Lower leg skin (tissue), 4 donors: ENCODE data around the gene C1QTNF6. TPM values are rescaled to one million over a fixed set of nuclear protein-coding genes. Genes with fewer than 3 reads are reported as not detected.

Experiments
- DNase-seq, 2 donors: peaks; one replicate each; pipeline ENCODE4 v3.0.0-alpha.2; 2019; ENCODE audit warnings: low spot score in 2 of 2
- H3K4me3 ChIP-seq: fragments of 200-600 bp; sonication (generic); 2 replicates; pipeline ENCODE4 v1.5.1; 2017; ENCODE audit warnings: mild to moderate bottlenecking, low read depth; ENCODE audit not compliant: poor library complexity, severe bottlenecking
- CTCF ChIP-seq, 3 donors: fragments of 450-650 bp; IDR thresholded peaks; one replicate each; pipeline ENCODE4 v1.5.1; 2016; ENCODE audit warnings: antibody characterized with exemption in 3 of 3, mild to moderate bottlenecking in 3 of 3, moderate library complexity in 2 of 3
- POLR2A ChIP-seq, 2 donors: fragments of 450-650 bp; IDR thresholded peaks; one replicate each; pipeline ENCODE4 v1.6.1; 2016 to 2017; ENCODE audit warnings: antibody characterized with exemption in 2 of 2, mild to moderate bottlenecking in 1 of 2, moderate library complexity in 1 of 2
- WGBS, 2 donors: methylation state at CpG; one replicate each; pipeline ENCODE4 v1.1.5; 2018; 5-methylcytosine and 5-hydroxymethylcytosine counted together
- intact Hi-C: fragments of 100-400 bp; cut with DNase I; formaldehyde crosslinking; loops from one replicate; pipeline ENCODE4 v1.15.0; 2023; ENCODE audit warnings: low total_unique reads
- total RNA-seq, 4 donors: library from RNA; depleted of rRNA; stranded (reverse); fragments of >200 nt; gene quantifications; one replicate each; pipeline ENCODE4 v1.1.0, GENCODE V29; 2016

Gene C1QTNF6
- total RNA-seq, 4 donors from 2014 or later: 0.81 to 8.9 (median 2.1) TPM

GRCh38 chr22:37146051-37146385 lies 42.0 kb downstream of the C1QTNF6 start:
- no peak overlapping the region for H3K4me3 ChIP-seq
- WGBS, 2 donors: 43 to 49% methylated on average over 6 of the region's 6 CpGs
- no peak for TF ChIP-seq POLR2A (IDR thresholded peaks at IDR 0.05)
- no peak for TF ChIP-seq CTCF (IDR thresholded peaks at IDR 0.05)
- intact Hi-C loops: loop anchor here (10.0 kb wide), 1 partner anchor 1391 kb away; no protein-coding TSS in a partner anchor
- DNase-seq: peak in 1 of 2 donors; percentile 39

- no peak overlapping the region for H3K4me3 ChIP-seq
- no peak for DNase-seq
- TF ChIP-seq POLR2A (IDR thresholded peaks at IDR 0.05) (no peak), CTCF (IDR thresholded peaks at IDR 0.05) (no peak)
- intact Hi-C loops: loop anchor here (10.0 kb wide), 1 partner anchor 1391 kb away; no protein-coding TSS in a partner anchor
- 25% methylated on average over 17 of the region's 17 CpGs for WGBS, 2 donors
These were observed 42.6 kb downstream of the C1QTNF6 start for GRCh38 chr22:37145180-37146050.

- H3K4me3 ChIP-seq: no peak overlapping the region
- 61 to 65% methylated on average over 10 of the region's 10 CpGs for WGBS, 2 donors
- TF ChIP-seq POLR2A (IDR thresholded peaks at IDR 0.05) (no peak), CTCF (IDR thresholded peaks at IDR 0.05) (no peak)
- intact Hi-C loops: loop anchor here (10.0 kb wide), 1 partner anchor 1389 kb away; no protein-coding TSS in a partner anchor
- no peak for DNase-seq
These were observed 43.9 kb downstream of the C1QTNF6 start for GRCh38 chr22:37144180-37144554.

GRCh38 chr22:37141971-37142370 lies 46.1 kb downstream of the C1QTNF6 start:
- TF ChIP-seq POLR2A (IDR thresholded peaks at IDR 0.05) (no peak), CTCF (IDR thresholded peaks at IDR 0.05) (no peak)
- intact Hi-C loops: loop anchor here (10.0 kb wide), 1 partner anchor 1387 kb away; no protein-coding TSS in a partner anchor
- H3K4me3 ChIP-seq: no peak overlapping the region
- 66 to 72% methylated on average over 6 of the region's 6 CpGs for WGBS, 2 donors
- DNase-seq: no peak

GRCh38 chr22:37141476-37141875 lies 46.6 kb downstream of the C1QTNF6 start:
- TF ChIP-seq CTCF (IDR thresholded peaks at IDR 0.05): no peak
- no peak for TF ChIP-seq POLR2A (IDR thresholded peaks at IDR 0.05)
- WGBS, 2 donors: 76 to 80% methylated on average over 8 to 10 of the region's 10 CpGs
- intact Hi-C loops: loop anchor here (10.0 kb wide), 1 partner anchor 1387 kb away; no protein-coding TSS in a partner anchor
- no peak for DNase-seq
- H3K4me3 ChIP-seq: no peak overlapping the region
